GM12878 (cell line): Measurements from ENCODE around the gene XNDC1N. TPM values are rescaled to one million over a fixed set of nuclear protein-coding genes. Genes with fewer than 3 reads are reported as not detected.

ENCODE experiments used
- ATAC-seq: fragments of 200-7000 bp; cut with Tn5 transposase; 3 replicates; pipeline ENCODE4 v1.9.1; 2020; ENCODE audit warnings: mild to moderate bottlenecking, moderate library complexity
- BruUV-seq: library from RNA; stranded (reverse); fragments of 400-500 nt; replicated peaks from 2 replicates; lab custom pipeline; 2021; lab: Mats Ljungman, UMichigan
- CTCF ChIA-PET: fragments of 300-600 bp; sonication (Branson Sonifier 250); formaldehyde crosslinking; extraction: SDS; loops from one replicate; lab custom pipeline; 2021; ENCODE audit warnings: inconsistent platforms; lab: Yijun Ruan, JAX
- POLR2A ChIA-PET: fragments of 350-600 bp; formaldehyde crosslinking; extraction: SDS; loops from one replicate; lab custom pipeline; 2021; ENCODE audit warnings: inconsistent platforms; lab: Charles Lee
- RAD21 ChIA-PET: fragments of 300-600 bp; sonication (Branson Sonifier 250); formaldehyde crosslinking; loops from one replicate; lab custom pipeline; 2023; ENCODE audit warnings: antibody characterized with exemption; ENCODE audit not compliant: unreplicated experiment; lab: Charles Lee
- SMC1A ChIA-PET: fragments of 300-600 bp; sonication (Branson Sonifier 250); formaldehyde crosslinking; loops from one replicate; lab custom pipeline; 2023; ENCODE audit not compliant: unreplicated experiment, uncharacterized antibody; lab: Charles Lee
- DNase-seq: peaks from one replicate; pipeline ENCODE4 v3.0.0-alpha.2; 2011; ENCODE audit warnings: low read depth, low spot score
- FAIRE-seq: peaks from 3 replicates; lab custom pipeline; 2011; peaks lifted over from hg19 to GRCh38; lab: Jason Lieb, UNC
- H2AFZ ChIP-seq: 2 replicates; pipeline ENCODE4 v1.6.0; 2011; ENCODE audit warnings: low read depth, low read length, control low read depth; ENCODE audit not compliant: control insufficient read depth
- H3K27ac ChIP-seq: 2 replicates; pipeline ENCODE4 v1.5.1; 2011; ENCODE audit warnings: control low read depth; ENCODE audit not compliant: control insufficient read depth, insufficient read depth
- H3K27me3 ChIP-seq, 2 experiments: replicated peaks in 1 of 2; 2 replicates each; pipeline versions ENCODE4 v1.6.0 to v1.6.1; 2011; ENCODE audit warnings: low read length in 1 of 2; ENCODE audit not compliant: control insufficient read depth in 2 of 2, insufficient read depth in 2 of 2
- H3K36me3 ChIP-seq, 2 experiments: 2 replicates each; pipeline ENCODE4 v1.5.1; 2011; ENCODE audit warnings: low read length in 1 of 2; ENCODE audit not compliant: control insufficient read depth in 2 of 2, insufficient read depth in 2 of 2
- H3K4me1 ChIP-seq: 2 replicates; pipeline ENCODE4 v1.6.1; 2011; ENCODE audit warnings: mild to moderate bottlenecking, low read length, moderate library complexity, mixed read lengths; ENCODE audit not compliant: control insufficient read depth, insufficient read depth
- H3K4me2 ChIP-seq: 2 replicates; pipeline ENCODE4 v1.6.0; 2011; ENCODE audit warnings: control low read depth; ENCODE audit not compliant: control insufficient read depth, insufficient read depth
- H3K4me3 ChIP-seq: fragments of 200-600 bp; sonication (generic); 2 replicates; pipeline ENCODE4 v1.5.1; 2016
- H3K79me2 ChIP-seq: 2 replicates; pipeline ENCODE4 v1.6.0; 2011; ENCODE audit warnings: low read length; ENCODE audit not compliant: control insufficient read depth, insufficient read depth
- H3K9ac ChIP-seq: 2 replicates; pipeline ENCODE4 v1.8.0; 2011; ENCODE audit warnings: low read length, control low read depth, mixed read lengths; ENCODE audit not compliant: control insufficient read depth, insufficient read depth
- H3K9me3 ChIP-seq: replicated peaks from 3 replicates; pipeline ENCODE4 v1.5.1; 2011; ENCODE audit warnings: mild to moderate bottlenecking, low read length; ENCODE audit not compliant: control insufficient read depth, insufficient read depth
- H4K20me1 ChIP-seq: 2 replicates; pipeline ENCODE4 v1.6.0; 2011; ENCODE audit not compliant: control insufficient read depth, insufficient read depth
- CBFB ChIP-seq: IDR thresholded peaks from 2 replicates; pipeline ENCODE4 v1.6.1; 2016; ENCODE audit warnings: antibody characterized with exemption, low read depth
- EP300 ChIP-seq, 2 experiments: fragments of 150-350 bp in 1 of 2; IDR thresholded peaks; 2 replicates each; pipeline ENCODE4 v1.6.1; 2011 to 2012; ENCODE audit warnings: low read depth in 2 of 2, low read length in 2 of 2, borderline replicate concordance in 1 of 2, improper control_type of control experiment in 1 of 2, inconsistent platforms in 1 of 2; ENCODE audit not compliant: control insufficient read depth in 1 of 2
- POU2F2 ChIP-seq: IDR thresholded peaks from 3 replicates; pipeline ENCODE4 v1.6.1; 2011; ENCODE audit warnings: low read depth, mild to moderate bottlenecking, low read length, borderline replicate concordance
- RCOR1 ChIP-seq: conservative IDR thresholded peaks from 2 replicates; pipeline ENCODE4 v1.6.1; 2012; ENCODE audit warnings: low read depth, low read length, improper control_type of control experiment
- SIN3A ChIP-seq: IDR thresholded peaks from 2 replicates; pipeline ENCODE4 v1.6.1; 2012; ENCODE audit warnings: low read depth, low read length, improper control_type of control experiment
- TCF7 ChIP-seq: IDR thresholded peaks from 2 replicates; pipeline ENCODE4 v1.6.1; 2014; ENCODE audit warnings: antibody characterized with exemption, borderline replicate concordance
- WGBS: methylation state at CpG from one replicate; pipeline ENCODE4 v1.1.6; 2016; ENCODE audit warnings: low lambda C conversion rate; ENCODE audit not compliant: insufficient replicate concordance, insufficient coverage; ENCODE audit errors: missing lambda C conversion rate; 5-methylcytosine and 5-hydroxymethylcytosine counted together
- in situ Hi-C: fragments of 300-500 bp; cut with MboI; formaldehyde crosslinking; loops from 9 replicates; pipeline ENCODE4 v1.14.3; 2018; ENCODE audit warnings: mixed read lengths
- intact Hi-C: fragments of 100-400 bp; cut with micrococcal nuclease; formaldehyde crosslinking; loops from one replicate; pipeline ENCODE4 v1.14.2; 2022; ENCODE audit not compliant: unreplicated experiment
- polyA plus RNA-seq, 11 experiments: library from polyadenylated mRNA; depleted of rRNA in 4 of 11; unstranded in 6 of 11; stranded (reverse) in 5 of 11; fragments of >200 nt; fragmentation: Nextera tagmentation in 4 of 11; fragmentation: Illumina TruSeq in 1 of 11; extraction: Ambion mirVana in 4 of 11; extraction: Trizol in 1 of 11; gene quantifications; 1 replicate in 1 of 11; 2 replicates in 10 of 11; pipeline versions ENCODE4 v1.2.1 to v1.2.3, GENCODE V29; 2011 to 2016; ENCODE audit warnings: inconsistent platforms in 2 of 11, missing spikeins in 2 of 11, low read depth in 1 of 11
- total RNA-seq, 4 experiments: library from RNA; depleted of rRNA in 3 of 4; stranded (reverse); fragments of >200 nt in 3 of 4; fragmentation: Illumina TruSeq in 1 of 4; extraction: Trizol in 1 of 4; gene quantifications; 2 replicates each; pipeline versions ENCODE4 v1.2.1 to v1.2.3, GENCODE V29; 2013 to 2021

Gene XNDC1N
- total and polyA plus RNA-seq, 10 of the 15 experiments (the other 5 are each of a cell fraction or from before 2014, with no cell fraction given): 5.7 to 13.7 (median 9.8) TPM

GRCh38 chr11:71946144-71946571 is 17.8 kb upstream of the XNDC1N start (continued):
- no peak for TF ChIP-seq EP300 (IDR thresholded peaks at IDR 0.05; ENCODE audit: borderline replicate concordance in 1 of 2, control insufficient read depth in 1 of 2, low read depth in 2 of 2, low read length in 2 of 2)

DNA sequence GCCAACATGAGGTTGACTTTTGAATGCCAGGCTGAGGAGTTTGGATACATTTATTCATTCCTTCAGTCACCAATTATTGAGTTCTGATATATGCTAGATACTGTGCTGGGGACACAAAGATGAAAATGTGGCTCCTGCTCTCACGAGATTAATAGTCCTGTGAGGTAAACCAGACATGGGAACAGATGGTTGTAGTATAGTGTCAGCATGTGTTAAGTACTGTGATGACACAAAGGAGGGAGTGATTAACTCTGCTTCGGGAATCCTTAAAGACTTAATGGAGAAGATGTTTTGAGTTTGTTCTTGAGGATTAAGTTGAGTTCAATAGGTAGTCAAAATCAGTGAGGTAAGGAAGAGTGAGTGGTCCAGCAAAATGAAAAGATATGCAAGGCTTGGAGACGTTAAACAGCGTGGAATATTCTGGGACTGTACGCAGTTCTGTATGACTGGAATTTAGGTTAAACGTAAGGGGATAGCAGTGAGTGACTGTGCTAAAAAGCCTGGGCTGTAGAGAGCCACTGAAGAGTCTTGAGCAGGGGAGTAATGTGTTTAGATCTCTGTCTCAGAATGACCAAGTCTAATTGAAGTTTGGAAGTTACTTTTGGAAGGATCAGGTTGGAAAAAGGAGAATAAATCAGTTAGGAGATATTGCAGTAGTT is 12.3 kb upstream of the XNDC1N start:
- intact Hi-C loops: no loop called here
- in situ Hi-C loops: no loop called here
- no peak for FAIRE-seq
- H3K27ac ChIP-seq: no peak overlapping the region
- peaks cover 74% of the 10 kb centered on the region for H3K79me2 ChIP-seq
- DNase-seq: no peak
- H2AFZ ChIP-seq: no peak overlapping the region
- peaks cover 0 to 6% of the 10 kb centered on the region in 2 experiments for H3K36me3 ChIP-seq
- 96% methylated on average over 6 of the region's 6 CpGs for WGBS
- no peaks in the 10 kb centered on the region for H3K27me3 ChIP-seq
- POLR2A ChIA-PET: interaction anchor here (1.0 kb wide), 1 partner anchor 9 kb away, joined by 3 read pairs; no protein-coding TSS in a partner anchor
- RAD21 ChIA-PET: no interaction called here
- ATAC-seq: no peak
- TSS peak; percentile 33 for BruUV-seq
- SMC1A ChIA-PET: no interaction called here
- H3K9ac ChIP-seq: no peak overlapping the region
- no peak for TF ChIP-seq CBFB
- no peak for TF ChIP-seq TCF7
- TF ChIP-seq SIN3A: no peak
- no peak for TF ChIP-seq POU2F2
- TF ChIP-seq RCOR1: no peak
- H3K4me3 ChIP-seq: no peak overlapping the region
- no peaks in the 10 kb centered on the region for H3K9me3 ChIP-seq
- H3K4me1 ChIP-seq: peaks cover 13% of the 10 kb centered on the region; the same call in 1 of the 2 replicates
- no peak overlapping the region for H3K4me2 ChIP-seq
- CTCF ChIA-PET: interaction anchor here (0.9 to 1.3 kb wide), 2 partner anchors 12 to 13 kb away, joined by 3 read pairs; partner anchors contain the start of genes RNF121 and XNDC1N
- H4K20me1 ChIP-seq: no peaks in the 10 kb centered on the region
